DOHH2 (cell line): ENCODE measurements around the gene CNTNAP5.

Experiments used
- CTCF ChIP-seq: fragments of 200-600 bp; sonication (generic); IDR thresholded peaks from one replicate; pipeline ENCODE4 v1.5.1; 2014; ENCODE audit warnings: antibody characterized with exemption, mild to moderate bottlenecking, low read depth, low read length; ENCODE audit not compliant: poor library complexity, severe bottlenecking
- EZH2phosphoT487 ChIP-seq: fragments of 200-600 bp; sonication (generic); IDR thresholded peaks from 2 replicates; pipeline ENCODE4 v1.6.1; 2017; ENCODE audit warnings: borderline replicate concordance, mild to moderate bottlenecking, antibody characterized with exemption, low read length, moderate library complexity, mixed read lengths

- TF ChIP-seq CTCF (no peak), EZH2phosphoT487 (no peak)
Observed at GRCh38 chr2:124639524-124639923, 614.4 kb downstream of the CNTNAP5 start.
